ENCODE measurements around the gene TRIM17. TPM values are rescaled to one million over a fixed set of nuclear protein-coding genes. Genes with fewer than 3 reads are reported as not detected.

Gene TRIM17
- total RNA-seq, 2 donors from 2014 or later = 8.4 to 19.6 TPM

DNA sequence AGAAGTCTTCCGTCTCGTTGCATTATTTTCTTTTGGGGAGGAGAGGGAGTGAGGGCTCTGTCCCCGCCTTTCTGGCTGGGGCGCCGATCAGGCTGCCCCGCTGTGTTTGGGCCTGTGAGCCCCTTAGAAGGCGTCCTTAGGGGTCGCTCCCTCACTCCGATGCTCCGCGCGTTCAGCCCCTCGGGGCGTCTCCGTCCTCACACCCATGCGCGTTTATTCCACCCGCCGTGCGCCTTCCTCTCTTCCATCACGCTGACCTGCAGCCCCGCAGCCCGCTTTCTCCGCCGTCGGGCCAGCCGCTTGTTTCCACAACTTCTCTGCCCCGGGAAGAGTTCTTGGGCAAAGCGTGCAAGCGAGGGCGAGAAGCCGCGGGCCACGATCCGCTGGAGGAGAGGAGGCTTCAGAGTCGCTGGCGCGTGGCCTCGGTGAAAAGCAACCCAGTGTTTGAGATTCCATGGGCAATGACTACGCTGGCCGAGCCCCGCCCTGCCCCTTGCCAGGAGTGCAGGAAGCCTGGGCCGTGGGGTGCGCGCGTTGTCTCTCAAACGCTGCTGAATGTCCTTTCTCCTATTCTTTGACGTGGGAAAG is 37.7 kb downstream of the TRIM17 start:
- WGBS, 2 experiments (ENCODE audit: insufficient coverage in 1 of 2, insufficient read length in 1 of 2) = 6% methylated on average over 38 to 48 of the region's 48 CpGs
- H3K9me3 Mint-ChIP-seq = no peaks in the 10 kb centered on the region
- peaks cover 4% of the 10 kb centered on the region for H3K4me1 Mint-ChIP-seq
- no peak overlapping the region for H3K27ac ChIP-seq (ENCODE audit: low read depth, low read length)
- peak; percentile 77 for DNase-seq
- H3K36me3 Mint-ChIP-seq (ENCODE audit: low read depth) = no peaks in the 10 kb centered on the region
- no peaks in the 10 kb centered on the region for H3K36me3 ChIP-seq (ENCODE audit: control insufficient read depth, insufficient read depth, low read length)
- H3K4me3 Mint-ChIP-seq = peak overlapping the region; percentile 73
- peaks cover 56% of the 10 kb centered on the region for H3K27me3 Mint-ChIP-seq (ENCODE audit: insufficient read depth)
- H3K4me3 ChIP-seq (ENCODE audit: low read length) = peak overlapping the region; percentile 81
- H3K9me3 ChIP-seq (ENCODE audit: control insufficient read depth, low read length) = no peaks in the 10 kb centered on the region
- peak overlapping the region; percentile 67 for H3K27ac Mint-ChIP-seq
- H3K9ac ChIP-seq (ENCODE audit: extremely low read depth, low read length, poor library complexity, severe bottlenecking) = no peak overlapping the region
- TF ChIP-seq, protein P1, sequence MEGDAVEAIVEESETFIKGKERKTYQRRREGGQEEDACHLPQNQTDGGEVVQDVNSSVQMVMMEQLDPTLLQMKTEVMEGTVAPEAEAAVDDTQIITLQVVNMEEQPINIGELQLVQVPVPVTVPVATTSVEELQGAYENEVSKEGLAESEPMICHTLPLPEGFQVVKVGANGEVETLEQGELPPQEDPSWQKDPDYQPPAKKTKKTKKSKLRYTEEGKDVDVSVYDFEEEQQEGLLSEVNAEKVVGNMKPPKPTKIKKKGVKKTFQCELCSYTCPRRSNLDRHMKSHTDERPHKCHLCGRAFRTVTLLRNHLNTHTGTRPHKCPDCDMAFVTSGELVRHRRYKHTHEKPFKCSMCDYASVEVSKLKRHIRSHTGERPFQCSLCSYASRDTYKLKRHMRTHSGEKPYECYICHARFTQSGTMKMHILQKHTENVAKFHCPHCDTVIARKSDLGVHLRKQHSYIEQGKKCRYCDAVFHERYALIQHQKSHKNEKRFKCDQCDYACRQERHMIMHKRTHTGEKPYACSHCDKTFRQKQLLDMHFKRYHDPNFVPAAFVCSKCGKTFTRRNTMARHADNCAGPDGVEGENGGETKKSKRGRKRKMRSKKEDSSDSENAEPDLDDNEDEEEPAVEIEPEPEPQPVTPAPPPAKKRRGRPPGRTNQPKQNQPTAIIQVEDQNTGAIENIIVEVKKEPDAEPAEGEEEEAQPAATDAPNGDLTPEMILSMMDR (conservative IDR thresholded peaks at IDR 0.05) = peak; percentile 23
- no peaks in the 10 kb centered on the region for H3K4me1 ChIP-seq (ENCODE audit: control insufficient read depth, insufficient read depth, low read length)
- H3K27me3 ChIP-seq (ENCODE audit: control insufficient read depth, insufficient read depth, low read length, poor library complexity, severe bottlenecking) = peaks cover 51% of the 10 kb centered on the region

DNA sequence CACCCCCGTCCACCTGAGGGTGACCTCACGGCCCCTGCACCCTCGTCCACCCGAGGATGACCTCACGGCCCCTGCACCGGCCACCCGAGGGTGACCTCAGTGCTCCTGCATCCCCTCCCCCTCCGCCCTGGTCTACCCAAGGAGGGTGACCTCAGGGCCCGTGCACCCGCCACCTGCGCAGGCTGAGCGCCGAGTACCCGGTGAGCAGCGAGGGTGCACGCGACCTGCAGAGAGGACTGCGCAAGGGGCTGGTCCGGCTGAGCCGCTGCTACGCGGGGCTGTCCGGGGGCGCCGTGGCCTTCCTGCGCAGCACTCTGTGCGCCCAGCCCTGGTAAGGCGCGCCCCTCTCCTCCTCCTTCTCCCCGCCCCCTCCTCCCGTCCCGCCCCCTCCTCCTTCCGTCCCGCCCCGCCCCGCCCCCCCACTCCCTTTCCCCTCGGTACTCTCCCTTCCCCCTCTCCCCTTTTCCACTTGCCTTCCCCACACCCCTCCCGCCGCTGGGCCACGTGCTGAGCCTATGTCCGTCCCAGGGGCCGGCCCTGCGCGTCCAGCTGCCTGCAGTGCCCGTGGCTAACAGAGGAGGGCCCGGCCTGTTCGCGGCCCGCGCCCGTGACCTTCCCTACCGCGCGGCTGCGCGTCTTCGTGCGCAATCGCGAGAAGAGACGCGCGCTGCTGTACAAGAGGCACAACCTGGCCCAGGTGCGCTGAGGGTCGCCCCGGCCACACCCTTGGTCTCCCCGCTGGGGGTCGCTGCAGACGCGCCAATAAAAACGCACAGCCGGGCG is 38.4 kb downstream of the TRIM17 start:
- peak overlapping the region; percentile 73 for H3K4me3 Mint-ChIP-seq

DNA sequence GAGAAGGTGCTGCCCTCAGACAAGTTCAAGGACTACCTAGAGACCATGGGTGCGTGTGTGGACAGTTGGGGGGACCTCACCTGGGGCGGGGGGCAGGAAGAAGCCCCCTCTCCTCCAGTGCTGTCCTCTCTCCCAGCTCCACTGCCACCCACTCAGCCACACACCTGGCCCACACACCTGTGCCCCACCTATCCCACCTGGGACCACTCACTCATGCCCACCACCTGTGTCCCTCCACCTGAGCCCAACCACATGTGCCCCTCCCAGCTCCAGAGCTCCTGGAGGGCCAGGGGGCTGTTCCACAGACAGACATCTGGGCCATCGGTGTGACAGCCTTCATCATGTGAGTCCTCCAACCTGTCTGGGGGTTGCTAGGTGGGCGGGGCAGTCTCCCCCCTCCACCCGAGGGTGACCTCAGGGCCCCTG is 39.0 kb downstream of the TRIM17 start:
- H3K4me3 Mint-ChIP-seq = peak overlapping the region; percentile 73
- no peaks in the 10 kb centered on the region for H3K36me3 Mint-ChIP-seq (ENCODE audit: low read depth)
- Histone ChIP-seq H3K36me3 (ENCODE audit: control insufficient read depth, insufficient read depth, low read length) (no peaks in the 10 kb centered on the region), H3K4me3 (ENCODE audit: low read length) (peak overlapping the region; percentile 73), H3K9ac (ENCODE audit: extremely low read depth, low read length, poor library complexity, severe bottlenecking) (no peak overlapping the region), H3K27ac (ENCODE audit: low read depth, low read length) (no peak overlapping the region), H3K4me1 (ENCODE audit: control insufficient read depth, insufficient read depth, low read length) (no peaks in the 10 kb centered on the region), H3K9me3 (ENCODE audit: control insufficient read depth, low read length) (no peaks in the 10 kb centered on the region), H3K27me3 (ENCODE audit: control insufficient read depth, insufficient read depth, low read length, poor library complexity, severe bottlenecking) (peaks cover 38% of the 10 kb centered on the region)
- TF ChIP-seq, protein P1 (conservative IDR thresholded peaks at IDR 0.05) = no peak
- WGBS, 2 experiments (ENCODE audit: insufficient coverage in 1 of 2, insufficient read length in 1 of 2) = 70 to 77% methylated on average over 2 to 5 of the region's 5 CpGs
- H3K9me3 Mint-ChIP-seq = no peaks in the 10 kb centered on the region
- no peak overlapping the region for H3K27ac Mint-ChIP-seq
- peaks cover 4% of the 10 kb centered on the region for H3K4me1 Mint-ChIP-seq
- no peak for DNase-seq
- peaks cover 43% of the 10 kb centered on the region for H3K27me3 Mint-ChIP-seq (ENCODE audit: insufficient read depth)

More for the DNA sequence above, 38.4 kb downstream of the TRIM17 start:
- H3K9me3 Mint-ChIP-seq = no peaks in the 10 kb centered on the region
- no peak overlapping the region for H3K27ac ChIP-seq (ENCODE audit: low read depth, low read length)
- H3K36me3 ChIP-seq (ENCODE audit: control insufficient read depth, insufficient read depth, low read length) = no peaks in the 10 kb centered on the region
- peak overlapping the region; percentile 81 for H3K4me3 ChIP-seq (ENCODE audit: low read length)
- H3K27ac Mint-ChIP-seq = peak overlapping the region; percentile 67
- H3K36me3 Mint-ChIP-seq (ENCODE audit: low read depth) = no peaks in the 10 kb centered on the region
- peaks cover 4% of the 10 kb centered on the region for H3K4me1 Mint-ChIP-seq
- peak overlapping the region; percentile 30 for H3K9ac ChIP-seq (ENCODE audit: extremely low read depth, low read length, poor library complexity, severe bottlenecking)
- peaks cover 44% of the 10 kb centered on the region for H3K27me3 ChIP-seq (ENCODE audit: control insufficient read depth, insufficient read depth, low read length, poor library complexity, severe bottlenecking)
- H3K9me3 ChIP-seq (ENCODE audit: control insufficient read depth, low read length) = no peaks in the 10 kb centered on the region
- H3K27me3 Mint-ChIP-seq (ENCODE audit: insufficient read depth) = peaks cover 49% of the 10 kb centered on the region
- TF ChIP-seq, protein P1 (conservative IDR thresholded peaks at IDR 0.05) = peak; percentile 94
- DNase-seq = peak; percentile 97
- no peaks in the 10 kb centered on the region for H3K4me1 ChIP-seq (ENCODE audit: control insufficient read depth, insufficient read depth, low read length)
- WGBS, 2 experiments (ENCODE audit: insufficient coverage in 1 of 2, insufficient read length in 1 of 2) = 3 to 5% methylated on average over 12 to 62 of the region's 73 CpGs
